Dendritic cell treated with granulocyte-macrophage colony-stimulating factor and Interleukin-4, amounts not matched to agents 40 ng/mL and 50 ng/mL, for 4 days (primary cell): Measurements from ENCODE around the gene LGMN.

Source experiments
- H3K27ac Mint-ChIP-seq: one replicate; pipeline ENCODE4 v1.8.0; 2022; ENCODE audit warnings: mild to moderate bottlenecking, mixed read lengths
- H3K27me3 Mint-ChIP-seq: one replicate; pipeline ENCODE4 v1.8.0; 2022; ENCODE audit warnings: mild to moderate bottlenecking, mixed read lengths
- H3K36me3 Mint-ChIP-seq: one replicate; pipeline ENCODE4 v1.8.0; 2022; ENCODE audit warnings: low read depth, mixed read lengths
- H3K4me1 Mint-ChIP-seq: one replicate; pipeline ENCODE4 v1.8.0; 2022; ENCODE audit warnings: low read depth, mixed read lengths
- H3K4me3 Mint-ChIP-seq: one replicate; pipeline ENCODE4 v1.8.0; 2022; ENCODE audit warnings: mild to moderate bottlenecking, moderate library complexity, mixed read lengths
- H3K9me3 Mint-ChIP-seq: one replicate; pipeline ENCODE4 v1.8.0; 2022; ENCODE audit warnings: mixed read lengths
- intact Hi-C: fragments of 100-400 bp; cut with micrococcal nuclease; formaldehyde crosslinking; loops from one replicate; pipeline ENCODE4 v1.15.0; 2022

Gene LGMN

DNA sequence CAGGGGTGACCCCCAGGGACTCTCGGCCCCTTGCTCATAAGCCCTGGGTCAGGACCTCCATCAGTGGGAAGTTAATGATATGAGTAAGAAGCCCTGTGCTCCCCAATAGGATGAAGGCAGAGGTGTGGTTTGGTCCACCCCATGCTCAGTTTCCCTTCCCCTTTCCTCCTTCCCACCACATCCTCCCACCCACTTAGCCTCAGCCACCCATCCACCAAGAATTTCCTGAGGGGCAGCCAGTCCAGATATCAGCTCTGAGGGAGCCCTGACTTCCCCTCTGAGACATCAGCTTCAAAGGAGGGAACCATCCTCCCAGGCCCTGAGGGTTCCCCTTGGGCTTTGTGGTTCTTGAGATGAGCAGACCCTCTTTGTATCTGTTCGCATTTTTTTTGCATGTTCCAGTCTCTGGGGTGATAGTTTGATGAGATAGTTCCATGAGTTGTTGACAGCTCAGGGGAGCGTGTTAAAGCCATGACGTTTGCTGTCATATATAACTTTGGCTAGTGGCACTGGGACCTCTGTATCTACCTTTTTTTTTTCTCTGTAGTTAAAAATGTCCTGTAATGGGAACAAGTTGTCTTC, 71.2 kb downstream of the LGMN start:
- peak overlapping the region; percentile 77 for H3K27ac Mint-ChIP-seq
- intact Hi-C loops: no loop called here
- no peaks in the 10 kb centered on the region for H3K9me3 Mint-ChIP-seq
- H3K27me3 Mint-ChIP-seq: no peaks in the 10 kb centered on the region
- peaks cover 87% of the 10 kb centered on the region for H3K4me1 Mint-ChIP-seq
- H3K4me3 Mint-ChIP-seq: peak overlapping the region; percentile 63
- peaks cover 95% of the 10 kb centered on the region for H3K36me3 Mint-ChIP-seq

DNA sequence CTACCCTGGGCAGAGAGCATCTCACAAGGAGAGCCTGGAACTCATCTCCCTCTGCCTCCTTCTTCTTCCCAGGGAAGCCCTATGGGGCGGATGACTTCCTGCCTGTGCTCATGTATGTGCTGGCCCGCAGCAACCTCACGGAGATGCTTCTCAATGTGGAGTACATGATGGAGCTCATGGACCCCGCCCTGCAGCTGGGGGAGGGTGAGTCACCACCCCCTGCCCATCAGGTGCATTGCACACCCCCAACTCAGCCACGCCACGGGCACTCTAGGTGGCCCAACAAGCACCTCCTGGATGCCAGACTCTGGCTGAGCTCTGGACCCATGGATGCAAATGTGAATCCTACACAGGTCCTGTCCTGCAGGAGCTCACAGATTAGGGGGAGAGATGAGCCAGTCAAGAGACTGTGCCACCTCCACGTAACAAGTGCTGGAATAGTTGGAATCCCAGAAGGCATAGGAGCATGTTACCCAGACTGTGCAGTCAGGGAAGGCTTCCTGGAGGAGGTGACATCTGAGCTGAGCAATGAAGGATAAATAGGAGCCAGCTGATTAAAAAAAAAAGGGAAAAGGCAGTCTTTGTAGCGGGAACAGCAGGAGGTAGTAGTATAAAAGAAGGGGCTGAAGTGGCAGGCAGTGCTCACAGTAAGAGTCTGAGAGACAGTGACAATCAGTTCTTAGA, 71.9 kb downstream of the LGMN start:
- Mint-ChIP-seq H3K27me3 (no peaks in the 10 kb centered on the region), H3K4me1 (peaks cover 89% of the 10 kb centered on the region), H3K36me3 (peaks cover 95% of the 10 kb centered on the region), H3K4me3 (peak overlapping the region; percentile 63), H3K27ac (peak overlapping the region; percentile 77), H3K9me3 (no peaks in the 10 kb centered on the region)
- intact Hi-C loops: no loop called here

DNA sequence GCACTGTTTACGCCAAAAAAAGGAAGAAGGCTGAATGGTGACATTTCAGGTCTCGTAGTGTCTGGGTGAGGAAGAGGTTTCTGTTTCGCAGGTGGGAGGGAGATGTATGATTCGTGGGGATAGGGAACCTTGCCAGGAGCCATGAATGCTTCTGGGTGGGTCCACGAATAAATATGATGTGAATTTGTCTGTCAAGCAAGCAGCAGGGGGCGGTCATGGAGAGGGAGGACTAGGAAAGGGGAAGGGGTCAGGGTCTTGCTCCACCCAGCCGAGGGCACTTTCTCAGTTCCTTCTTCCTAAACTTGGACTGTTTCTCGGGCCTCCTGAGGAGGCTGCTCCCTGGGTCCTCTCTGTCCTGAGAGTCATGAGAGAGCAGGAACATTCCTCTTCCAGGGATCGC, 72.5 kb downstream of the LGMN start:
- intact Hi-C loops: no loop called here
- Mint-ChIP-seq H3K4me1 (peaks cover 89% of the 10 kb centered on the region), H3K27me3 (no peaks in the 10 kb centered on the region), H3K36me3 (peaks cover 95% of the 10 kb centered on the region), H3K4me3 (peak overlapping the region; percentile 63), H3K9me3 (no peaks in the 10 kb centered on the region), H3K27ac (peak overlapping the region; percentile 77)

DNA sequence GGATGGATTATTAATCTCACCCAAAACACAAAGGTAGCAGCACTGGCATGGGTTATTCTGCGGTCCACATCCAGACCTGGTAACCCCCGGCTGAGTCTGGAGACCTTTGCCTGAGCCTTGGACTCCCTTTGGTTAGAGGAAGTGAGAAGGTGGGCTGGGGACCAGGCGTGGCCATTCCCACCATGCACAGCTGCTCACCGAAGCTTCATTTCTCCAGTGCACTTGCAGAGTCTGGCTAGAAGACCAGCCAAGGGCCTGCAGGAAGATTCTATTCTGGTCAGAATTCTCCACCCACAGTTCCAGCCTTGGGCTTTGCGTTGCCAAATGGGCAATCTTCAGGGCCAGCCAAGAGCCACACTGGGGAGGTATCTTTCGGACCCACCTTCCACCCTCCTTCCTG, 73.0 kb downstream of the LGMN start:
- H3K9me3 Mint-ChIP-seq: no peaks in the 10 kb centered on the region
- intact Hi-C loops: no loop called here
- no peaks in the 10 kb centered on the region for H3K27me3 Mint-ChIP-seq
- peak overlapping the region; percentile 63 for H3K4me3 Mint-ChIP-seq
- H3K4me1 Mint-ChIP-seq: peaks cover 89% of the 10 kb centered on the region
- H3K36me3 Mint-ChIP-seq: peaks cover 95% of the 10 kb centered on the region
- H3K27ac Mint-ChIP-seq: peak overlapping the region; percentile 77

DNA sequence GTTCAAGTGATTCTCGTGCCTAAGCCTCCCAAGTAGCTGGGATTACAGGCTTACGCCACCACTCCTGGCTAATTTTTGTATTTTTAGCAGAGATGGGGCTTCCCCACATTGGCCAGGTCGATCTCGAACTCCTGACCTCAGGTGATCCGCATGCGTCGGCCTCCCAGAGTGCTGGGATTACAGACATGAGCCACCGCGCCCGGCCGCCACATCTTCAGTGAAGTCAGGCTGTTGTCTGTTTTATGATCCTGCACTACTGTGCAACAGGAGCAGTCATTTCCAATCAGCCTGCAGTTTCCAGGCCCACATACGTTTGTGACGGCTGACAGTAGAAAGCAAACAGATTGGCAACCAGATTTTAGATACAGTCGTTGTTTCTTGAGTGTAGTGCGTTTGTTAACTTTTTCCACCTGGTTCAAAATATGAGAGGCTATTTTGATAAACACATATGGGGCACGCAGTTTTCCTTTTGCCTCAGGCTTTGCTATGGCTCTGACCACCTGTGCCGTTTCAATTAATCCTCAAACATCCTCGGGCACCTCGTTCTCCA, 74.8 kb downstream of the LGMN start:
- intact Hi-C loops: no loop called here
- no peak overlapping the region for H3K4me3 Mint-ChIP-seq
- peak overlapping the region; percentile 77 for H3K27ac Mint-ChIP-seq
- H3K27me3 Mint-ChIP-seq: no peaks in the 10 kb centered on the region
- peaks cover 95% of the 10 kb centered on the region for H3K36me3 Mint-ChIP-seq
- H3K4me1 Mint-ChIP-seq: peaks cover 93% of the 10 kb centered on the region
- no peaks in the 10 kb centered on the region for H3K9me3 Mint-ChIP-seq

DNA sequence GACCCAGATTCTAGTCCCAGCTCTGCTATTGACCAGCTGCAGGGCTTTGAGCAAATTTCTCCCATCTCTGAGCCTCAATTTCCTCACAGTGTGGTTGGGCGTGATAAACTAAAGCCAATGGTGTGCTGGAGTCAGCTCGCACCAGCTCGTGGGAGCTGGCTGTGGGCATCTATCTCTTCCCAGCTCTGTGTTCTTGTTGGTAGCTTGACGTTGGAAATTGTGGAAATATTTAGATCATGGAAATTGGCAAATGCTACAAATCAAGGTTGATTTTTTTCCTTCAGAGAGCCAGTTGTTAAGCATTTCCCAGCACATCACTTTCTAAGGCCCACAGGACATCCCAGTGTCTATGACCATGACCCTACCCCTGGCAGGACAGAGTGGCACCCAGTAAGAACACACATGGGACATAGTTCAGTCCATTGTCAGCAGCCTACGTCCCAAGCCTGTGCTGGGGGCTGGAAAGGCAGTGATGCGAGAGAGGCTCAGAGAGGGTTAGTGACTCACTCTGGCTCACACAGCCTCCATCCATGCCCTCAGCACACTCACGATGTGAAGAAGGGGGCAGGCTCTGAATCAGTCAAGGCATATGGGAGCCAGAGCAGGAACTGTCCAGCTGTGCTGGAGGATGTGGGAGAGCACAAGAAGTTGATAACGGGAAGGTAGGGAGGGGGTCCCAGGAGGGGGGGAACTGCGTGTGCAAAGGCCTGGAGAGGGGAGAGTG, 77.6 kb downstream of the LGMN start:
- H3K4me1 Mint-ChIP-seq: peaks cover 91% of the 10 kb centered on the region
- no peaks in the 10 kb centered on the region for H3K27me3 Mint-ChIP-seq
- peak overlapping the region; percentile 47 for H3K27ac Mint-ChIP-seq
- peaks cover 95% of the 10 kb centered on the region for H3K36me3 Mint-ChIP-seq
- intact Hi-C loops: no loop called here
- no peaks in the 10 kb centered on the region for H3K9me3 Mint-ChIP-seq
- H3K4me3 Mint-ChIP-seq: no peak overlapping the region

DNA sequence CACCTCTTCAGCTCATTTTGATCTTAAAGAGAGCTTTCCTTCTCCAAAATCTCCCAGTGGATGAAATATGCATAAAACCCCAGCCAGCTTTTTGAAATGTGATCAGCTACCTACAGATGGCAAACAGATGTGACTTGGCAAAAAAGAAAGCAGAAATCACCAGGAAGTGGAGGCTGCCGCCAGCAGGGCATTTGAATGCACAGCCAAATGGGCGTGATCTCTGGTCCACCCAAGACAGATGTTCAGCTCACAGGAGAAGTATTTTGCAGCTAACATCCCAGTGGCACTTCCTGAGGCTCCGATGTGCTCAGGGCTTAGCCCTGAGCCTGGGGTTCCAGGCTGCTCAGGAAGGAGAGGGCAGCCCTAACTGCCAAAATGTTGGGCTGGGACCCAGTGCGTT, 78.3 kb downstream of the LGMN start:
- intact Hi-C loops: no loop called here

DNA sequence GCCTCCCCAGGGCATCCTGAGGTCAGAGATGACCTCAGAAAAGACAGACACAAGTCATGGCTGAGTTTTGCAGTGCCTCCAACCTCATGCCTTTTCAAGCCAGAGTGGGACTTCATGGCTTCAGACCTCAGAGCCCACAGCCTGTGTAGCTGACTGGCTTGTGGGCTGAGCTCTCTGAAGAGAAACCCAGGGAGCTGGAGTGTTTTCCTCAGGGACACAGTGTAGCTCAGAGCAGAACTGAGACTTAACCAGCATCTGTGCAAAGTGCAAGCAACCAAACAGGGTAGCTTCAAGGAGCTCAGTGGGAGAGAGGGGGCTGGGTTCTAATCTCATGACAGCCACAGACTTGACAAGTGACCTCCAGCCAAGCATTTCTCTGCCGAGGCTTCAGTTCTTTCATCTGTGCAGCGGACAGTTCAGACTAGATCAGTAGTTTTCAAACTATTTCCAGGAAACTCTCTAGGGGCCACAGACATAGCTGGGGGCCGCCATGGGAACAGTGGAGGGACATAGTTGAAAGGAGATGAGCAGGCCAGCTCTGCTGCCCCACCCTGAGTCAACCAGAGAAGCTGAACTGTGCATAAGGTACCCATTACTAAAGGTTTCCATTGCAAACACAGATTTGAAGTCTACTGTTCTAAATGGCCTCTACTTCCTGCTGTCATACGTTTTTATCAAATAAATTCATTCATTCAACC, 80.0 kb downstream of the LGMN start:
- Mint-ChIP-seq H3K27ac (peak overlapping the region; percentile 47), H3K27me3 (no peaks in the 10 kb centered on the region), H3K4me3 (no peak overlapping the region), H3K4me1 (peaks cover 95% of the 10 kb centered on the region), H3K36me3 (peaks cover 96% of the 10 kb centered on the region), H3K9me3 (no peaks in the 10 kb centered on the region)
- intact Hi-C loops: no loop called here

More for the DNA sequence above, 78.3 kb downstream of the LGMN start:
- H3K4me1 Mint-ChIP-seq: peaks cover 92% of the 10 kb centered on the region
- no peaks in the 10 kb centered on the region for H3K27me3 Mint-ChIP-seq
- H3K9me3 Mint-ChIP-seq: no peaks in the 10 kb centered on the region
- H3K27ac Mint-ChIP-seq: peak overlapping the region; percentile 47
- H3K36me3 Mint-ChIP-seq: peaks cover 96% of the 10 kb centered on the region
- no peak overlapping the region for H3K4me3 Mint-ChIP-seq

DNA sequence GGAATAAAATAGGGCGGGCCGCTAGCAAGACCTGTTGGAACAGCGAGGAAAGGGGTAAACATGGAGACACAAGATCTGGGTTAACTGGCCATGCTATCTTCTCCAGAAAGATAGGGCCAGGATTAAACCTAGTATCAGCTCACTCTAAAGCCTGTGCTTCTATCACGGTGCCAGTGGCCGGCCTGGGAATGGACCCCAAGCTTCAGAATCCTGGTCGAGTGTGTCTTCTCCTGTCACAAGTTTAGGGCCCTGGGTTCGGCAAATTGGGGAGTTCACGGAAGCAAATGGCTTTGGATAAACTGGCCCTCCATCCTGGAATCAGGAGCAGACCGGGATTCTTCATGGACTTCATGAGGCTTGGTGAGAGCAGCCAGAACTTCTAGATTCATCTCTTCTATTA, 82.2 kb downstream of the LGMN start:
- Mint-ChIP-seq H3K27me3 (no peaks in the 10 kb centered on the region), H3K4me1 (peaks cover 98% of the 10 kb centered on the region), H3K9me3 (no peaks in the 10 kb centered on the region), H3K36me3 (peaks cover 97% of the 10 kb centered on the region), H3K4me3 (peak overlapping the region; percentile 59), H3K27ac (peak overlapping the region; percentile 81)
- intact Hi-C loops: no loop called here

DNA sequence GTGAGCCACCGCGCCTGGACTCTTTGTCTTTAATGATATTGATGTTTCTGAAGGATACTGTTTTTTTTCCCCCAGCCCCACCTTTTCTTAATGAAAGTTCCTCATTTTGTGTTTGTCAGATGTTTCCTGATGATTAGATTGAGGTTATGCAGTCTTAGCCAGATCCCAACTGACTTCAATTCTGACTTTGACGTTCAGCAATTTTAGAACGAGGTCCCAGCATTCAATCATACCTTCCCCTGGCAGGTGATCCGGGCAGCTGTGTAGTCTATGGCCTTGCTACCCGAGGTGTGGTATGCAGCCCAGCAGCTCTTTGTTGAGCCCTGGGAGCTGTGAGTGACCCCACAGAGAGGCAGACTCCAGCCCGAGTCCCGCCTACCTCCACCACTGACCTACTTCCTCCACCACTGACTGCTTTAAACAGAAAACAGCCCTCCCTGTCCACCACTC, 82.7 kb downstream of the LGMN start:
- peak overlapping the region; percentile 59 for H3K4me3 Mint-ChIP-seq
- peaks cover 97% of the 10 kb centered on the region for H3K36me3 Mint-ChIP-seq
- H3K27me3 Mint-ChIP-seq: no peaks in the 10 kb centered on the region
- intact Hi-C loops: no loop called here
- peak overlapping the region; percentile 81 for H3K27ac Mint-ChIP-seq
- peaks cover 98% of the 10 kb centered on the region for H3K4me1 Mint-ChIP-seq
- no peaks in the 10 kb centered on the region for H3K9me3 Mint-ChIP-seq

DNA sequence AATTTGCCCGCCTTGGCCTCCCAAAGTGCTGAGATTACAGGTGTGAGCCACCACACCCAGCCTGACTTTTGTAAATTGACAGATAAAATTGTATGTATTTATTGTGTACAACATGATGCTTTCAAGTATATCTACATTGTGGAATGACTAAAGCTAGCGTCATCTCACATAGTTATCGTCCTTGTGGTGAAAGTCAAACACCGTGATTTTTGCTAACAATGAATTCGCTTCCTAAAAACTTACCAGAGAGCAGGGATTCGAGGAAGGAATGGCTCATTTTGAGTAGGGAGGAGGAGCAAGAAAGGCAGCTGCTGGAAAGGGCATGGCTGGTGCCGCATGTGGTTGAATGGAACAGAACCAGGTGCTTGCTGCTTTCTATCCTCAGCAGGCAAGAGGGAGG, 85.4 kb downstream of the LGMN start:
- Mint-ChIP-seq H3K9me3 (no peaks in the 10 kb centered on the region), H3K4me3 (no peak overlapping the region), H3K36me3 (peaks cover 97% of the 10 kb centered on the region), H3K27me3 (no peaks in the 10 kb centered on the region), H3K4me1 (peaks cover 96% of the 10 kb centered on the region), H3K27ac (peak overlapping the region; percentile 78)
- intact Hi-C loops: no loop called here

DNA sequence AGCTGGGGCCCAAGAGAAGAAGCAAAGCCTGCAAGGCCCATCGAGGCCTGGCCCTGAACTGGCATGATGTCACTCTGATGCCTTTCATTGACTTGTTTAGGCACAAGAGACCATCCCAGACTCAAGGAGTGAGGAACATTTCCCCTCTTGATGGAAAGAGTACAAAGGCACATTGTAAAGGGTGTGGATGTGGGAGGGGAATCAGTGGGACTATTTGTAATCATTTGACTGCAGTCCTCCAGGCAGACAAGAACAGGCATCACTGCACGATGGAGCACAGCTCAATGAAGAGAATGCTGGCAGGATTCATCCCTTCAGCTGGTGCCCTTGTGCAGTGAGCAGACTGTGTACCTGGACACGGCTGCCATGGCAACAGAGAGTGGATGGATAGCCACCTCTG, 87.9 kb downstream of the LGMN start:
- Mint-ChIP-seq H3K9me3 (no peaks in the 10 kb centered on the region), H3K4me1 (peaks cover 98% of the 10 kb centered on the region), H3K36me3 (peaks cover 94% of the 10 kb centered on the region), H3K27ac (peak overlapping the region; percentile 91), H3K27me3 (no peaks in the 10 kb centered on the region), H3K4me3 (no peak overlapping the region)
- intact Hi-C loops: no loop called here

DNA sequence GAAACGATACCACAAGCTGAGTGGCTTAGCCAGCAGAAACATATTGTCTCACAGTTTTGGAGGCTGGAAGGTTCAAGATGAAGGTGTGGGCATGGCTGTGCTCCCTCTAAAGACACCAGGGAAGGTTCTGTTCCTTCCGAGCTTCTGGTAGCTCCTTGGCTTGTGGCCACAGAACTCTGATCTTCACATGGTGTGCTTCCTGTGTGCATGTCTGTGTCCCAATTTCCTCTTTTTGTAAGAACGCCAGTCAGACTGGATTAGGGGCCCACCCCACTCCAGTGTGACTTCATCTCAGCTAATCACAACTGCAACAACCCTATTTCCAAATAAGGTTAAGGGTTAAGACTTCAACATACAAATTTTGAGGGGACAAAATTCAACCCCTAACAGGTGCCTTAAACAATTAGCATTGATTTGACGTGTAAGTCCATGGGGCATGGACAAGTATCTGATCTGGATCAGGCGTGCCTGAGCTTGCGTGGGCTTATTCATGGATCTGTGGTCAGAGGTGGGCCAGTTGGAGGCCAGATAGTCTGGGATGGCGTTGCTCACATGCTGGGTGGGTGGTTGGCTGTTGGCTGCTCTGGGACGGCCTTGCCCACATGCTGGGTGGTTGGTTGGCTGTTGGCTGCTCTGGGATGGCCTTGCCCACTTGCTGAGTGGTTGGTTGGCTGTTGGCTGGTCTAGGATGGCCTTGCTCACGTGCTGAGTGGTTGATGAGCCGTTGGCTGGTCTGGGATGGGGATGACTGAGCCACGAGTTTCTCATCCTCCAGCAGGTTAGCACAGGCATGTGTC, 88.5 kb downstream of the LGMN start:
- Mint-ChIP-seq H3K4me1 (peaks cover 98% of the 10 kb centered on the region), H3K27me3 (no peaks in the 10 kb centered on the region), H3K4me3 (peak overlapping the region; percentile 39), H3K9me3 (no peaks in the 10 kb centered on the region), H3K36me3 (peaks cover 97% of the 10 kb centered on the region), H3K27ac (peak overlapping the region; percentile 91)
- intact Hi-C loops: loop anchor here (10.0 kb wide), 1 partner anchor 195 kb away; no protein-coding TSS in a partner anchor
